Colonic mucosa (tissue), 4 donors: ENCODE results near the gene ITSN1. TPM values are rescaled to one million over a fixed set of nuclear protein-coding genes. Genes with fewer than 3 reads are reported as not detected.

ENCODE experiments used
- DNase-seq: peaks from one replicate; pipeline ENCODE4 v3.0.0-alpha.2; 2020
- H3K27ac ChIP-seq: fragments of 200-600 bp; one replicate; pipeline ENCODE4 v1.8.0; 2021
- H3K27me3 ChIP-seq: fragments of 200-600 bp; one replicate; pipeline ENCODE4 v1.8.0; 2021
- H3K36me3 ChIP-seq: fragments of 200-600 bp; one replicate; pipeline ENCODE4 v1.8.0; 2021
- H3K4me1 ChIP-seq: fragments of 200-600 bp; one replicate; pipeline ENCODE4 v1.8.0; 2021; ENCODE audit warnings: mild to moderate bottlenecking
- H3K4me3 ChIP-seq: fragments of 200-600 bp; one replicate; pipeline ENCODE4 v1.8.0; 2021
- H3K9ac ChIP-seq, 2 donors: one replicate each; pipeline ENCODE4 v1.7.0; 2013; ENCODE audit warnings: control low read depth in 2 of 2, low read depth in 2 of 2, low read length in 2 of 2
- H3K9me3 ChIP-seq: fragments of 200-600 bp; one replicate; pipeline ENCODE4 v1.8.0; 2021
- intact Hi-C: fragments of 100-400 bp; cut with DNase I; formaldehyde crosslinking; loops from one replicate; pipeline ENCODE4 v1.14.1; 2022
- total RNA-seq, 2 donors: library from RNA; stranded (reverse); fragmentation: NEBNext Ultra II Directional in 1 of 2; extraction: Animal tissue kit (Norgen Biotek cat#: 25700) in 1 of 2; gene quantifications; one replicate each; pipeline ENCODE4 v1.2.1, GENCODE V29; 2021
- TF ChIP-seq, protein P1 (sequence below): fragments of 200-600 bp; IDR thresholded peaks from one replicate; pipeline ENCODE4 v1.8.0; 2022; ENCODE audit warnings: antibody characterized with exemption, mild to moderate bottlenecking
- donor health status: healthy.
- donor health status: DM: no; HTN: no; CAD: no.
- donor health status: DM: no; HTN: no; CAD: no.

ITSN1 gene
- total RNA-seq, 2 donors from 2014 or later = 22.4 to 28.3 TPM

DNA sequence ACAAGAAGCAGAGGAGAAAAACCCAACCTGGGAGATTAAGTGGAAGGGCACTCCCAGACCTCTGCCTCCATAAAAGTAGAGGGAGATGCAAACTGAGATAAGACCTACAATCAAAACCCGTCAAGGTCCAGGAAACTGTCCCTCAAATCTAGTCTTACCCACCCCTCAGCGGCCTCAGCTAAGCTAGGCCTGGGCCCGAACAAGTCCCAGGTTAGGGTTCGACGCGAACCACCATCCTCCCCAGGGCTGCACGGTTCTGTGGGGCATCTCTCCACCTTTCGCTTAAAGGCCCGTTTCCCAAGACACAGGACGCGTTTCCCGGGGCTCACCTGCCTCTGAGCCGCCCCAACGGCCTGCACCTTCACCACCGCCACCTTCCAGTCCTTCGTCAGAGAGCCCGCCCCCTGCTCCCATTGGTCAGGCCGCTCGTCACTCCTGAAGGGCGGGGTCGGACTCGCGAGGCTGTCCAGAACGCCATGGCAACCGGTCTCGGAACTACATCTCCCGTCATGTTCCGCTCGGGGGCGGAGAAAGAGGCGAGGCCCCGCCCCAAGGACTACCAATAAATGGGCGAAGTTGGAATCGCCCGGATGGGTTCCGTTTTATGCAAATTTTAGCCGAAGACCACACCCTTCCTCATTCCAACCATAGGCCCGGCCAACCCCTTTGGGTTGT is 812 bp upstream of the ITSN1 start, which contains the start of gene CRYZL1:
TSS of gene CRYZL1 (minus strand) at position 390 of the 675 bp plus-strand sequence. CDS start 10,190 bp downstream, outside the sequence.
- Histone ChIP-seq H3K27ac (peak within 1 kb of the TSS; percentile 89), H3K36me3 (no peaks in the 10 kb centered on the region), H3K9ac (peak within 1 kb of the TSS; percentile 86 to 98), H3K27me3 (no peaks in the 10 kb centered on the region), H3K4me3 (peak within 1 kb of the TSS; percentile 91), H3K9me3 (no peaks in the 10 kb centered on the region), H3K4me1 (peaks cover 11% of the 10 kb centered on the region)
- intact Hi-C loops = no loop called here
- TF ChIP-seq, protein P1, sequence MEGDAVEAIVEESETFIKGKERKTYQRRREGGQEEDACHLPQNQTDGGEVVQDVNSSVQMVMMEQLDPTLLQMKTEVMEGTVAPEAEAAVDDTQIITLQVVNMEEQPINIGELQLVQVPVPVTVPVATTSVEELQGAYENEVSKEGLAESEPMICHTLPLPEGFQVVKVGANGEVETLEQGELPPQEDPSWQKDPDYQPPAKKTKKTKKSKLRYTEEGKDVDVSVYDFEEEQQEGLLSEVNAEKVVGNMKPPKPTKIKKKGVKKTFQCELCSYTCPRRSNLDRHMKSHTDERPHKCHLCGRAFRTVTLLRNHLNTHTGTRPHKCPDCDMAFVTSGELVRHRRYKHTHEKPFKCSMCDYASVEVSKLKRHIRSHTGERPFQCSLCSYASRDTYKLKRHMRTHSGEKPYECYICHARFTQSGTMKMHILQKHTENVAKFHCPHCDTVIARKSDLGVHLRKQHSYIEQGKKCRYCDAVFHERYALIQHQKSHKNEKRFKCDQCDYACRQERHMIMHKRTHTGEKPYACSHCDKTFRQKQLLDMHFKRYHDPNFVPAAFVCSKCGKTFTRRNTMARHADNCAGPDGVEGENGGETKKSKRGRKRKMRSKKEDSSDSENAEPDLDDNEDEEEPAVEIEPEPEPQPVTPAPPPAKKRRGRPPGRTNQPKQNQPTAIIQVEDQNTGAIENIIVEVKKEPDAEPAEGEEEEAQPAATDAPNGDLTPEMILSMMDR = no peak
- DNase-seq = peak; percentile 100

DNA sequence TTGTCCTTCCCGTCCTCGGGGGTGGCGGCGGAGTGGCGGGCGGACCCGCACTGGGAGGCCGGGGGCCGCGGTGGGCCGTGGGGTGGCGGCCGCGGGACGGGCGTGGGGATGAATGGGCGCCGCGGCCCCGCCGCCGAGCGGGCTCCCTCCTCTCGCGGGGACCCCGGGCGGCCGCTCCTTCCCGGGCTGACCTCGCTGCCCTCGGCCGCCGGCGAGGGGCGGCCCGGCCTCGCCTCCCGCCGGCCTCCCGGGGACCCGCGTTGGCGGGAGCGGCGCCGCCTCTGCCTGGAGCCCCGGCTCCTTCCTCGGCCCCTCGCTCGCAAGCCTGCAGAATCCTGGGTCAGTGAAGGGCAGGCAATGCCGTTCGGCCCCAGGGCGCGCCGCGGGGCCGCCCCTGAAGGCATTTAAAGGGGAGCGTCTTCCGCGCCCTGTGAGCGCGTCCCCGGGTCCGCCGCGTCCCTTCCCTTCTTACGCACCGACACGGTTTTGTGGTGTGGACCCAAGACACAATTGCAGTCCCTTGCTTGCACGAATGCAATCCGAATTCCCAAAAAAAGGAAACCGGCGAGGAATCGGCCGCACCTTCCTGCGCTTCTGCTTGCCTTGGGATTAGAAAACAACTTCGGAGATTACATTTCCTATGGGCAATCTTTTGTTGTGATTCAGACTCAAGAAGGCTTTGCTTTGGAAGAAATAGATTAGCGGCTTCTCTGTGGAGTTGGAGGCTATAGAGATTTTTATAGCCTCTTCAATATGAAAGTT is 776 bp downstream of the ITSN1 start:
- H3K4me3 ChIP-seq = peak overlapping the region; percentile 91
- no peaks in the 10 kb centered on the region for H3K27me3 ChIP-seq
- TF ChIP-seq, protein P1 = no peak
- DNase-seq = peak; percentile 49
- no peaks in the 10 kb centered on the region for H3K9me3 ChIP-seq
- peak overlapping the region; percentile 69 to 77 for H3K9ac ChIP-seq
- H3K4me1 ChIP-seq = peaks cover 11% of the 10 kb centered on the region
- peak overlapping the region; percentile 89 for H3K27ac ChIP-seq
- intact Hi-C loops = no loop called here
- no peaks in the 10 kb centered on the region for H3K36me3 ChIP-seq

DNA sequence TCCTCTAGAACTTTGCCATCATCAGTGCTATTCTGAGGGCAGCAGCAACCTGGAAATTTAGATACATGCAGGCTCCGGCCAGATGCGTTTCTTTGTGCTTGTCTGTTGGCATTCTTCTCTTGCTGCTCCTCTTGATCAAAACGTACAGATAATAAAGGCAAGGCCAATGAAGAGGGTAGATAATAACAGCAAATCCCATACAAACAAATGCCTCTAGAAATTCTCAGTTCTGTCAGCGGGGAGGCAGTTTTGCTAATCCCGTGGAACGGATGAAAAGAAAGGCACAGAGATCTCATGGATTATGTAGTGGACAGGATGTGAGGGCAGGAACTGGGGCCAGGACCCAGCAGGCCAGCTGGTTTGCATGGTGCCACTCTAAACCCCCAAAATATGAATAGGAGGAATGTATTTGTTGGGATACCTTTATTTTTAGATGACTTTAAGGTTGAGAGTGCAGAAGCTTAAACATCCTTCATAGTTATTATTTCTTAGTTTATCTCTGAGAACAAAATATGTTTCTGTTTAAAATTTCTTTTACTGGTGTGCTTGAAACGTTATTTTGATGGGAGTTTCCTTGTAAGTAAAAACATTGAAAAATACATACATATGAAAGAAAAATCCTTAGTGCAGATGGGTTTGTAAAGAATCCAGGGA is 1.5 kb downstream of the ITSN1 start:
- DNase-seq = no peak
- H3K27ac ChIP-seq = peak overlapping the region; percentile 89
- no peaks in the 10 kb centered on the region for H3K36me3 ChIP-seq
- H3K4me1 ChIP-seq = peaks cover 11% of the 10 kb centered on the region
- no peaks in the 10 kb centered on the region for H3K9me3 ChIP-seq
- peak overlapping the region; percentile 69 to 77 for H3K9ac ChIP-seq
- intact Hi-C loops = no loop called here
- H3K27me3 ChIP-seq = no peaks in the 10 kb centered on the region
- peak overlapping the region; percentile 91 for H3K4me3 ChIP-seq
- TF ChIP-seq, protein P1 = no peak

DNA sequence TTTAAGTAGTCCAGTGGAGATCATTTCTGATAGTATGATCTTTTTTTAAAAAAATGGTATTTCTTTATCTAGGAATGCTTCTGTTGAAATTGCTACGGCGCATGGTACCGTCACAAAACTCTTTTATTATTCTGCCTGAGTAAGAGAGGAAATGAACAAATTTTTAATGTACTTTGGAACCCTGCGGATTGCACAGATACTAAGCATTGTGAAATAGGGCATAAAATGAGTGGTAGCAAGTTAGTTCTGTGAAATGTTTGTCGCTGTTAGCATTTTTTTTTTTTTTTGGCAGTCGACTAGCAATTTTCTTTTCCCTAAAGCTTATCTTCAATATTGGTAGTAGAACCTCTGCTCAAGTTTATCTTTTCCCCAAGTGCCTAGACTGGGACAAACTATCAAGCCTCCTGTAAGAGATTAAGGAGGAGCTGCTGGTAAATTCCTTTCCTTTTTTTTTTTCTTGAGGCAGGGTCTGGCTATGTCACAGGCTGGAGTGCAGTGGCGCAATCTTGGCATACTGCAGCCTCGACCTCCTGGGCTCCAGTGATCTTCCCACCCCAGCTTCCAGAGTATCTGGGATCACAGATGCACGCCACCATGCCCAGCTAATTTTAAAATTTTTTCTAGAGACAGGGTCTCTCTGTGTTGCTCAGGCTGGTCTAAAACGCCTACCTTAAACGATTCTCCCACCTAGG is 2.2 kb downstream of the ITSN1 start:
- intact Hi-C loops = no loop called here
- no peak for DNase-seq
- no peak overlapping the region for H3K4me3 ChIP-seq

More for the DNA sequence above, 2.2 kb downstream of the ITSN1 start:
- no peak overlapping the region for H3K27ac ChIP-seq
- H3K36me3 ChIP-seq = no peaks in the 10 kb centered on the region
- H3K9me3 ChIP-seq = no peaks in the 10 kb centered on the region
- TF ChIP-seq, protein P1 = no peak
- H3K9ac ChIP-seq = peak overlapping the region in 1 of 2 donors; percentile 12
- H3K27me3 ChIP-seq = no peaks in the 10 kb centered on the region
- peaks cover 11% of the 10 kb centered on the region for H3K4me1 ChIP-seq
